ENCODE results near the gene NMU.

GRCh38 chr4:55666535-55666934 is 30.4 kb upstream of the NMU start:
- TF ChIP-seq, protein P1, sequence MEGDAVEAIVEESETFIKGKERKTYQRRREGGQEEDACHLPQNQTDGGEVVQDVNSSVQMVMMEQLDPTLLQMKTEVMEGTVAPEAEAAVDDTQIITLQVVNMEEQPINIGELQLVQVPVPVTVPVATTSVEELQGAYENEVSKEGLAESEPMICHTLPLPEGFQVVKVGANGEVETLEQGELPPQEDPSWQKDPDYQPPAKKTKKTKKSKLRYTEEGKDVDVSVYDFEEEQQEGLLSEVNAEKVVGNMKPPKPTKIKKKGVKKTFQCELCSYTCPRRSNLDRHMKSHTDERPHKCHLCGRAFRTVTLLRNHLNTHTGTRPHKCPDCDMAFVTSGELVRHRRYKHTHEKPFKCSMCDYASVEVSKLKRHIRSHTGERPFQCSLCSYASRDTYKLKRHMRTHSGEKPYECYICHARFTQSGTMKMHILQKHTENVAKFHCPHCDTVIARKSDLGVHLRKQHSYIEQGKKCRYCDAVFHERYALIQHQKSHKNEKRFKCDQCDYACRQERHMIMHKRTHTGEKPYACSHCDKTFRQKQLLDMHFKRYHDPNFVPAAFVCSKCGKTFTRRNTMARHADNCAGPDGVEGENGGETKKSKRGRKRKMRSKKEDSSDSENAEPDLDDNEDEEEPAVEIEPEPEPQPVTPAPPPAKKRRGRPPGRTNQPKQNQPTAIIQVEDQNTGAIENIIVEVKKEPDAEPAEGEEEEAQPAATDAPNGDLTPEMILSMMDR (conservative IDR thresholded peaks at IDR 0.05) = no peak
- TF ChIP-seq ZFX (IDR thresholded peaks at IDR 0.05) = no peak

Measured in C4-2B (cell line).